ENCODE measurements around the gene ZNF746. TPM values are rescaled to one million over a fixed set of nuclear protein-coding genes. Genes with fewer than 3 reads are reported as not detected.

Gene ZNF746
- total and polyA plus RNA-seq, 9 of the 15 experiments (the other 6 are each of a cell fraction or from before 2014, with no cell fraction given), result 1.7 to 31.6 (median 13.3) TPM

GRCh38 chr7:149529136-149529718, 31.6 kb upstream of the ZNF746 start (continued):
- peak; percentile 98 for TF ChIP-seq ZNF280A (IDR thresholded peaks at IDR 0.05; ENCODE audit: low read depth, partially characterized antibody)
- TF ChIP-seq PYGO2 (tag; IDR thresholded peaks at IDR 0.05), result no peak
- TF ChIP-seq ZFP91 (CRISPR knock-in tag; IDR thresholded peaks at IDR 0.05), result no peak
- TF ChIP-seq VEZF1 (CRISPR knock-in tag; IDR thresholded peaks at IDR 0.05), result no peak
- TF ChIP-seq, protein P1, sequence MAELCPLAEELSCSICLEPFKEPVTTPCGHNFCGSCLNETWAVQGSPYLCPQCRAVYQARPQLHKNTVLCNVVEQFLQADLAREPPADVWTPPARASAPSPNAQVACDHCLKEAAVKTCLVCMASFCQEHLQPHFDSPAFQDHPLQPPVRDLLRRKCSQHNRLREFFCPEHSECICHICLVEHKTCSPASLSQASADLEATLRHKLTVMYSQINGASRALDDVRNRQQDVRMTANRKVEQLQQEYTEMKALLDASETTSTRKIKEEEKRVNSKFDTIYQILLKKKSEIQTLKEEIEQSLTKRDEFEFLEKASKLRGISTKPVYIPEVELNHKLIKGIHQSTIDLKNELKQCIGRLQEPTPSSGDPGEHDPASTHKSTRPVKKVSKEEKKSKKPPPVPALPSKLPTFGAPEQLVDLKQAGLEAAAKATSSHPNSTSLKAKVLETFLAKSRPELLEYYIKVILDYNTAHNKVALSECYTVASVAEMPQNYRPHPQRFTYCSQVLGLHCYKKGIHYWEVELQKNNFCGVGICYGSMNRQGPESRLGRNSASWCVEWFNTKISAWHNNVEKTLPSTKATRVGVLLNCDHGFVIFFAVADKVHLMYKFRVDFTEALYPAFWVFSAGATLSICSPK (IDR thresholded peaks at IDR 0.05; ENCODE audit: borderline replicate concordance), result no peak
- TF ChIP-seq ZNF586 (CRISPR knock-in tag; conservative IDR thresholded peaks at IDR 0.05), result no peak
- TF ChIP-seq NR3C1 (CRISPR knock-in tag; IDR thresholded peaks at IDR 0.05), result no peak
- no peak for TF ChIP-seq TAL1 (IDR thresholded peaks at IDR 0.05)
- TF ChIP-seq ZNF507 (tag; conservative IDR thresholded peaks at IDR 0.05), result no peak
- no peak for TF ChIP-seq HDAC8 (tag; IDR thresholded peaks at IDR 0.05)
- no peak for TF ChIP-seq ZNF699 (CRISPR knock-in tag; IDR thresholded peaks at IDR 0.05; ENCODE audit: insufficient replicate concordance)
- no peak for TF ChIP-seq NRF1 (conservative IDR thresholded peaks at IDR 0.05 in 1 of 2, IDR thresholded peaks at IDR 0.05 in 1 of 2)
- TF ChIP-seq PML (IDR thresholded peaks at IDR 0.05; ENCODE audit: low read length), result no peak
- TF ChIP-seq ZNF445 (CRISPR knock-in tag; IDR thresholded peaks at IDR 0.05; ENCODE audit: low read depth), result no peak
- TF ChIP-seq ZNF280B (CRISPR knock-in tag; IDR thresholded peaks at IDR 0.05), result peak; percentile 98
- TF ChIP-seq CBX8 (IDR thresholded peaks at IDR 0.05; ENCODE audit: borderline replicate concordance, extremely low read depth, low read depth, low read length, poor library complexity, severe bottlenecking), result no peak
- no peak for TF ChIP-seq ILK (tag; IDR thresholded peaks at IDR 0.05; ENCODE audit: borderline replicate concordance, low read depth)
- no peak for TF ChIP-seq HSF4 (CRISPR knock-in tag; IDR thresholded peaks at IDR 0.05; ENCODE audit: borderline replicate concordance)
- no peak for TF ChIP-seq ZKSCAN8 (CRISPR knock-in tag; IDR thresholded peaks at IDR 0.05)
- TF ChIP-seq ZNF239 (CRISPR knock-in tag; IDR thresholded peaks at IDR 0.05), result no peak

Measured in K562 (cell line).